ENCODE results near the gene GPR157. TPM values are rescaled to one million over a fixed set of nuclear protein-coding genes. Genes with fewer than 3 reads are reported as not detected.

GPR157 gene
- total and polyA plus RNA-seq, 10 of the 15 experiments (the other 5 are each of a cell fraction or from before 2014, with no cell fraction given) = 0.66 to 15.9 (median 3.1) TPM

DNA sequence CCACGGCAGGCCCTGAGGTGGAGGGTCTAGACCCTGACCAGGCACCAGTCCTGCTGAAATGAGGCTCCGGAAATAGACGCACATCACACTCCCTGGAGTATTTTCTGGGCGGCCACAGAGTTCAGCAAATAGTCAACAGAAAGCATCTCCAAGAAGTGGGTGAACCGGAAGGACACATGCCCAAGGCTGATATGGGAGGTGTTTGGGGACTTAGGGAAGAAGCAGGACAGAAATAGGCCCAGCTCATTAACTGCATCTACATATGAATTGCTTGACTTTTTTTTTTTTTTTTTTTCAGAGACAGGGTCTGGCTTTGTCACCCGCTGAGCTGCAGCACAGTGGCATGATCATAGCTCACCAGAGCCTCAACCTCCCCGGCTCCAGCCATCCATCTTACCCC is 36.5 kb upstream of the GPR157 start:
- ChIA-PET CTCF (interaction anchor here (0.6 to 3.9 kb wide), 10 partner anchors 10 to 331 kb away, joined by 3 to 33 read pairs (median 4); partner anchors contain the start of gene H6PD), RAD21 (ENCODE audit: unreplicated experiment) (interaction anchor here (0.7 to 2.6 kb wide), 6 partner anchors 22 to 43 kb away, joined by 3 to 9 read pairs (median 4); partner anchors contain the start of gene GPR157)
- no TSS peak for BruUV-seq (replicated peaks)
- TF ChIP-seq MYC (IDR thresholded peaks at IDR 0.05; ENCODE audit: insufficient read depth, insufficient read length, insufficient replicate concordance, low read length, severe bottlenecking) = no peak
- no peak for TF ChIP-seq EED (IDR thresholded peaks at IDR 0.05; ENCODE audit: low read depth)
- TF ChIP-seq, protein P1, sequence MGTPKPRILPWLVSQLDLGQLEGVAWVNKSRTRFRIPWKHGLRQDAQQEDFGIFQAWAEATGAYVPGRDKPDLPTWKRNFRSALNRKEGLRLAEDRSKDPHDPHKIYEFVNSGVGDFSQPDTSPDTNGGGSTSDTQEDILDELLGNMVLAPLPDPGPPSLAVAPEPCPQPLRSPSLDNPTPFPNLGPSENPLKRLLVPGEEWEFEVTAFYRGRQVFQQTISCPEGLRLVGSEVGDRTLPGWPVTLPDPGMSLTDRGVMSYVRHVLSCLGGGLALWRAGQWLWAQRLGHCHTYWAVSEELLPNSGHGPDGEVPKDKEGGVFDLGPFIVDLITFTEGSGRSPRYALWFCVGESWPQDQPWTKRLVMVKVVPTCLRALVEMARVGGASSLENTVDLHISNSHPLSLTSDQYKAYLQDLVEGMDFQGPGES (IDR thresholded peaks at IDR 0.05) = no peak
- TF ChIP-seq, protein P2, sequence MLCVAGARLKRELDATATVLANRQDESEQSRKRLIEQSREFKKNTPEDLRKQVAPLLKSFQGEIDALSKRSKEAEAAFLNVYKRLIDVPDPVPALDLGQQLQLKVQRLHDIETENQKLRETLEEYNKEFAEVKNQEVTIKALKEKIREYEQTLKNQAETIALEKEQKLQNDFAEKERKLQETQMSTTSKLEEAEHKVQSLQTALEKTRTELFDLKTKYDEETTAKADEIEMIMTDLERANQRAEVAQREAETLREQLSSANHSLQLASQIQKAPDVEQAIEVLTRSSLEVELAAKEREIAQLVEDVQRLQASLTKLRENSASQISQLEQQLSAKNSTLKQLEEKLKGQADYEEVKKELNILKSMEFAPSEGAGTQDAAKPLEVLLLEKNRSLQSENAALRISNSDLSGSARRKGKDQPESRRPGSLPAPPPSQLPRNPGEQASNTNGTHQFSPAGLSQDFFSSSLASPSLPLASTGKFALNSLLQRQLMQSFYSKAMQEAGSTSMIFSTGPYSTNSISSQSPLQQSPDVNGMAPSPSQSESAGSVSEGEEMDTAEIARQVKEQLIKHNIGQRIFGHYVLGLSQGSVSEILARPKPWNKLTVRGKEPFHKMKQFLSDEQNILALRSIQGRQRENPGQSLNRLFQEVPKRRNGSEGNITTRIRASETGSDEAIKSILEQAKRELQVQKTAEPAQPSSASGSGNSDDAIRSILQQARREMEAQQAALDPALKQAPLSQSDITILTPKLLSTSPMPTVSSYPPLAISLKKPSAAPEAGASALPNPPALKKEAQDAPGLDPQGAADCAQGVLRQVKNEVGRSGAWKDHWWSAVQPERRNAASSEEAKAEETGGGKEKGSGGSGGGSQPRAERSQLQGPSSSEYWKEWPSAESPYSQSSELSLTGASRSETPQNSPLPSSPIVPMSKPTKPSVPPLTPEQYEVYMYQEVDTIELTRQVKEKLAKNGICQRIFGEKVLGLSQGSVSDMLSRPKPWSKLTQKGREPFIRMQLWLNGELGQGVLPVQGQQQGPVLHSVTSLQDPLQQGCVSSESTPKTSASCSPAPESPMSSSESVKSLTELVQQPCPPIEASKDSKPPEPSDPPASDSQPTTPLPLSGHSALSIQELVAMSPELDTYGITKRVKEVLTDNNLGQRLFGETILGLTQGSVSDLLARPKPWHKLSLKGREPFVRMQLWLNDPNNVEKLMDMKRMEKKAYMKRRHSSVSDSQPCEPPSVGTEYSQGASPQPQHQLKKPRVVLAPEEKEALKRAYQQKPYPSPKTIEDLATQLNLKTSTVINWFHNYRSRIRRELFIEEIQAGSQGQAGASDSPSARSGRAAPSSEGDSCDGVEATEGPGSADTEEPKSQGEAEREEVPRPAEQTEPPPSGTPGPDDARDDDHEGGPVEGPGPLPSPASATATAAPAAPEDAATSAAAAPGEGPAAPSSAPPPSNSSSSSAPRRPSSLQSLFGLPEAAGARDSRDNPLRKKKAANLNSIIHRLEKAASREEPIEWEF (IDR thresholded peaks at IDR 0.05; ENCODE audit: insufficient replicate concordance, low read depth, low read length) = no peak
- TF ChIP-seq RAD51 (IDR thresholded peaks at IDR 0.05) = no peak
- TF ChIP-seq CREM (IDR thresholded peaks at IDR 0.05; ENCODE audit: low read depth) = no peak
- TF ChIP-seq IRF5 (IDR thresholded peaks at IDR 0.05; ENCODE audit: borderline replicate concordance) = no peak
- no peak for TF ChIP-seq SUPT20H (IDR thresholded peaks at IDR 0.05; ENCODE audit: borderline replicate concordance, control insufficient read depth, low read depth, low read length)
- TF ChIP-seq TAF1 (IDR thresholded peaks at IDR 0.05; ENCODE audit: borderline replicate concordance, low read depth, low read length) = no peak
- TF ChIP-seq MYB (IDR thresholded peaks at IDR 0.05; ENCODE audit: borderline replicate concordance, low read depth, low read length) = no peak
- TF ChIP-seq, protein P3, sequence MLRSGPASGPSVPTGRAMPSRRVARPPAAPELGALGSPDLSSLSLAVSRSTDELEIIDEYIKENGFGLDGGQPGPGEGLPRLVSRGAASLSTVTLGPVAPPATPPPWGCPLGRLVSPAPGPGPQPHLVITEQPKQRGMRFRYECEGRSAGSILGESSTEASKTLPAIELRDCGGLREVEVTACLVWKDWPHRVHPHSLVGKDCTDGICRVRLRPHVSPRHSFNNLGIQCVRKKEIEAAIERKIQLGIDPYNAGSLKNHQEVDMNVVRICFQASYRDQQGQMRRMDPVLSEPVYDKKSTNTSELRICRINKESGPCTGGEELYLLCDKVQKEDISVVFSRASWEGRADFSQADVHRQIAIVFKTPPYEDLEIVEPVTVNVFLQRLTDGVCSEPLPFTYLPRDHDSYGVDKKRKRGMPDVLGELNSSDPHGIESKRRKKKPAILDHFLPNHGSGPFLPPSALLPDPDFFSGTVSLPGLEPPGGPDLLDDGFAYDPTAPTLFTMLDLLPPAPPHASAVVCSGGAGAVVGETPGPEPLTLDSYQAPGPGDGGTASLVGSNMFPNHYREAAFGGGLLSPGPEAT (IDR thresholded peaks at IDR 0.05; ENCODE audit: low read depth) = no peak
- no peak for TF ChIP-seq BHLHE40 (IDR thresholded peaks at IDR 0.05; ENCODE audit: borderline replicate concordance in 1 of 2, low read depth in 2 of 2, low read length in 1 of 2)
- TF ChIP-seq FOXK2 (IDR thresholded peaks at IDR 0.05) = no peak
- TF ChIP-seq HDAC6 (IDR thresholded peaks at IDR 0.05; ENCODE audit: unreplicated experiment) = no peak

More for the DNA sequence above, 36.5 kb upstream of the GPR157 start:
- no peak for ATAC-seq
- 10% methylated on average over 6 of the region's 7 CpGs for WGBS (ENCODE audit: insufficient coverage, insufficient replicate concordance, low lambda C conversion rate, missing lambda C conversion rate)
- H3K27ac ChIP-seq (ENCODE audit: control insufficient read depth, insufficient read depth) = peak overlapping the region; percentile 98
- intact Hi-C loops (cut with micrococcal nuclease; ENCODE audit: unreplicated experiment) = no loop called here
- in situ Hi-C loops (cut with MboI) = no loop called here
- H3K36me3 ChIP-seq (ENCODE audit: control insufficient read depth in 2 of 2, insufficient read depth in 2 of 2, low read length in 1 of 2) = peaks cover 4% of the 10 kb centered on the region in 2 experiments; a peak in 3 of 4 replicates
- ChIA-PET SMC1A (ENCODE audit: uncharacterized antibody, unreplicated experiment) (interaction anchor here (1.0 to 2.3 kb wide), 6 partner anchors 10 to 47 kb away, joined by 3 to 7 read pairs (median 6); partner anchors contain the start of gene GPR157), POLR2A (interaction anchor here (0.6 to 1.0 kb wide), 12 partner anchors 14 to 786 kb away, joined by 3 to 8 read pairs (median 4); no protein-coding TSS in a partner anchor)
- H3K4me3 ChIP-seq = no peak overlapping the region
- FAIRE-seq = no peak
- DNase-seq (ENCODE audit: low read depth, low spot score) = no peak
- peaks cover 74% of the 10 kb centered on the region for H3K79me2 ChIP-seq (ENCODE audit: control insufficient read depth, insufficient read depth, low read length)
- H2AFZ ChIP-seq (ENCODE audit: control insufficient read depth, low read depth, low read length) = no peak overlapping the region
- no peak overlapping the region for H3K9ac ChIP-seq (ENCODE audit: control insufficient read depth, insufficient read depth, low read length)
- H3K9me3 ChIP-seq (replicated peaks; ENCODE audit: control insufficient read depth, insufficient read depth, low read length) = no peaks in the 10 kb centered on the region
- H3K27me3 ChIP-seq (replicated peaks in 1 of 2; ENCODE audit: control insufficient read depth in 2 of 2, insufficient read depth in 2 of 2, low read length in 1 of 2) = no peaks in the 10 kb centered on the region
- peaks cover 42% of the 10 kb centered on the region for H3K4me1 ChIP-seq (ENCODE audit: control insufficient read depth, insufficient read depth, low read length)
- H4K20me1 ChIP-seq (ENCODE audit: control insufficient read depth, insufficient read depth) = no peaks in the 10 kb centered on the region; the same call in 1 of the 2 replicates
- peak overlapping the region; percentile 97; the same call in 1 of the 2 replicates for H3K4me2 ChIP-seq (ENCODE audit: control insufficient read depth, insufficient read depth)
